Liver (tissue), 9 donors: ENCODE data around the gene THBS2. TPM values are rescaled to one million over a fixed set of nuclear protein-coding genes. Genes with fewer than 3 reads are reported as not detected.

ENCODE experiments used
- DNase-seq: peaks from one replicate; pipeline ENCODE4 v3.0.0-alpha.2; 2017; ENCODE audit warnings: low spot score
- H3K27ac ChIP-seq, 2 donors: one replicate each; pipeline ENCODE4 v1.7.0; 2013; ENCODE audit warnings: inconsistent platforms in 2 of 2, low read length in 2 of 2, control low read depth in 1 of 2, low read depth in 1 of 2, mild to moderate bottlenecking in 1 of 2
- H3K27me3 ChIP-seq, 4 donors: one replicate each; pipeline versions ENCODE4 v1.6.1 to v1.7.0; 2013; ENCODE audit warnings: low read length in 3 of 4, inconsistent platforms in 1 of 4, mild to moderate bottlenecking in 1 of 4, moderate library complexity in 1 of 4; ENCODE audit not compliant: control insufficient read depth in 4 of 4, insufficient read depth in 4 of 4
- H3K36me3 ChIP-seq, 4 donors: one replicate each; pipeline versions ENCODE4 v1.6.1 to v1.7.0; 2013; ENCODE audit warnings: low read length in 3 of 4, mild to moderate bottlenecking in 3 of 4, low read depth in 1 of 4, moderate library complexity in 1 of 4; ENCODE audit not compliant: control insufficient read depth in 4 of 4, insufficient read depth in 3 of 4
- H3K4me1 ChIP-seq, 4 donors: one replicate each; pipeline versions ENCODE4 v1.6.1 to v1.7.0; 2013; ENCODE audit warnings: low read length in 3 of 4, mild to moderate bottlenecking in 3 of 4, moderate library complexity in 1 of 4; ENCODE audit not compliant: control insufficient read depth in 4 of 4, insufficient read depth in 4 of 4
- H3K4me3 ChIP-seq, 3 donors: one replicate each; pipeline versions ENCODE4 v1.6.1 to v1.7.0; 2013; ENCODE audit warnings: low read length in 3 of 3, control low read depth in 1 of 3, low read depth in 1 of 3, mild to moderate bottlenecking in 1 of 3
- H3K9ac ChIP-seq, 2 donors: one replicate each; pipeline ENCODE4 v1.7.0; 2013; ENCODE audit warnings: low read length in 2 of 2, mild to moderate bottlenecking in 2 of 2, moderate library complexity in 2 of 2, control low read depth in 1 of 2, low read depth in 1 of 2
- H3K9me3 ChIP-seq, 4 donors: one replicate each; pipeline versions ENCODE4 v1.6.1 to v1.7.0; 2013; ENCODE audit warnings: low read length in 3 of 4; ENCODE audit not compliant: control insufficient read depth in 4 of 4
- EGR1 ChIP-seq, 2 donors: IDR thresholded peaks; 2 replicates each; pipeline ENCODE4 v1.6.1; 2016 to 2018; ENCODE audit warnings: antibody characterized with exemption in 2 of 2, low read depth in 2 of 2
- FOXA1 ChIP-seq: IDR thresholded peaks from 2 replicates; pipeline ENCODE4 v1.6.1; 2016; ENCODE audit warnings: antibody characterized with exemption
- FOXA2 ChIP-seq: IDR thresholded peaks from 2 replicates; pipeline ENCODE4 v1.6.1; 2016; ENCODE audit warnings: antibody characterized with exemption
- GABPA ChIP-seq, 2 donors: IDR thresholded peaks in 1 of 2; conservative IDR thresholded peaks in 1 of 2; 2 replicates each; pipeline ENCODE4 v1.6.1; 2016; ENCODE audit warnings: antibody characterized with exemption in 2 of 2, mild to moderate bottlenecking in 1 of 2, moderate library complexity in 1 of 2
- HNF4A ChIP-seq, 2 donors: conservative IDR thresholded peaks; 2 replicates each; pipeline ENCODE4 v1.6.1; 2016; ENCODE audit warnings: antibody characterized with exemption in 2 of 2, mild to moderate bottlenecking in 2 of 2
- HNF4G ChIP-seq: IDR thresholded peaks from 2 replicates; pipeline ENCODE4 v1.6.1; 2016; ENCODE audit warnings: antibody characterized with exemption
- JUND ChIP-seq, 2 donors: IDR thresholded peaks; 2 replicates each; pipeline ENCODE4 v1.6.1; 2016; ENCODE audit warnings: antibody characterized with exemption in 2 of 2
- NR2F2 ChIP-seq: IDR thresholded peaks from 2 replicates; pipeline ENCODE4 v1.6.1; 2016; ENCODE audit warnings: antibody characterized with exemption
- RAD21 ChIP-seq, 2 donors: IDR thresholded peaks; 2 replicates each; pipeline ENCODE4 v1.6.1; 2016; ENCODE audit warnings: antibody characterized with exemption in 2 of 2, mild to moderate bottlenecking in 2 of 2
- RXRA ChIP-seq, 2 donors: IDR thresholded peaks; 2 replicates each; pipeline ENCODE4 v1.6.1; 2017 to 2018; ENCODE audit warnings: antibody characterized with exemption in 2 of 2, mild to moderate bottlenecking in 1 of 2
- SP1 ChIP-seq: IDR thresholded peaks from 2 replicates; pipeline ENCODE4 v1.6.1; 2018; ENCODE audit warnings: antibody characterized with exemption, mild to moderate bottlenecking
- TAF1 ChIP-seq: conservative IDR thresholded peaks from 2 replicates; pipeline ENCODE4 v1.6.1; 2016; ENCODE audit warnings: antibody characterized with exemption, mild to moderate bottlenecking
- YY1 ChIP-seq: IDR thresholded peaks from 2 replicates; pipeline ENCODE4 v1.6.1; 2016; ENCODE audit warnings: antibody characterized with exemption, mild to moderate bottlenecking
- WGBS: extraction: QIAGEN DNeasy Blood & Tissue Kit; methylation state at CpG from one replicate; pipeline ENCODE4 v1.1.7; 2013; 5-methylcytosine and 5-hydroxymethylcytosine counted together
- polyA plus RNA-seq, 2 donors: library from polyadenylated mRNA; stranded (reverse) in 1 of 2; unstranded in 1 of 2; fragments of 200-250 nt in 1 of 2; fragments of >200 nt in 1 of 2; fragmentation: Nextera tagmentation in 1 of 2; extraction: Ambion mirVana in 1 of 2; gene quantifications; one replicate each; pipeline versions ENCODE4 v1.2.1 to v1.2.3, GENCODE V29; 2013 to 2015
- total RNA-seq, 2 donors: library from RNA; depleted of rRNA; stranded (reverse); fragments of >200 nt; gene quantifications; one replicate each; pipeline ENCODE4 v1.2.3, GENCODE V29; 2014
- TF ChIP-seq, protein P1 (sequence below): IDR thresholded peaks from 2 replicates; pipeline ENCODE4 v1.6.1; 2016; ENCODE audit warnings: antibody characterized with exemption
- TF ChIP-seq, protein P2 (sequence below): IDR thresholded peaks from 2 replicates; pipeline ENCODE4 v1.6.1; 2016; ENCODE audit warnings: antibody characterized with exemption
- TF ChIP-seq, protein P3 (sequence below): IDR thresholded peaks from 2 replicates; pipeline ENCODE4 v1.6.1; 2016; ENCODE audit warnings: antibody characterized with exemption, mild to moderate bottlenecking
- TF ChIP-seq, protein P4 (sequence below): IDR thresholded peaks from 2 replicates; pipeline ENCODE4 v1.6.1; 2016; ENCODE audit warnings: antibody characterized with exemption
- TF ChIP-seq, protein P5 (sequence below): fragments of 150-350 bp; IDR thresholded peaks from 2 replicates; pipeline ENCODE4 v1.5.1; 2017; ENCODE audit warnings: improper control_type of control experiment, low read depth, low read length; ENCODE audit not compliant: missing input control
- donor health status: healthy.
- donor health status: healthy.
- donor health status: healthy.
- donor health status: healthy.
- donor health status: healthy.

The THBS2 gene
- total and polyA plus RNA-seq, 4 donors: 0.35 to 7.6 (median 6.2) TPM

DNA sequence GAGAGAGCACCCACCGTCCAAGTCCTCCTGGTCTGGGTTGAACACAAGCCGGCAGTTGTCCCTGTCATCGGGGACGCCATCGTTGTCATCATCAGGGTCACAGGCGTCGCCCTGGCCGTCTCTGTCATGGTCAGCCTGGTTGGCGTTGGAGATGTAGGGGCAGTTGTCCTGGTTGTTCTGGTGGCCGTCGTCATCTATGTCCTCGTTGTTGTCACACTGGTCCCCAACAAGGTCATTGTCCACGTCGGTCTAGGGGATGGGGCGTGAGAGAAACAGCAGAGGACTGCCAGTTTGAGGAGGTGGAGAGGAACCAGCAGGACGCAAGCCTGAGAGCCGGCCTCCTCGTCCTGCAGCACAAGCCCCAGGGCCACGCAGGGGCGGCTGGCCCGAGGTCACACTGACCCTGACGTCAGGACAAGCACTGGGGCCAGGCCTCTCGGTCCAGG lies 28.5 kb downstream of the THBS2 start:
- H3K9ac ChIP-seq: no peak overlapping the region
- H3K4me1 ChIP-seq: no peaks in the 10 kb centered on the region
- WGBS: 88% methylated on average over 23 of the region's 23 CpGs
- H3K9me3 ChIP-seq: no peaks in the 10 kb centered on the region
- H3K4me3 ChIP-seq: no peak overlapping the region
- no peak overlapping the region for H3K27ac ChIP-seq
- no peaks in the 10 kb centered on the region for H3K36me3 ChIP-seq
- H3K27me3 ChIP-seq: no peaks in the 10 kb centered on the region
- TF ChIP-seq YY1: no peak
- no peak for TF ChIP-seq FOXA2
- no peak for TF ChIP-seq HNF4G
- TF ChIP-seq FOXA1: no peak
- TF ChIP-seq NR2F2: no peak
- no peak for TF ChIP-seq TAF1
- no peak for TF ChIP-seq JUND (IDR thresholded peaks at IDR 0.05)
- TF ChIP-seq, protein P1, sequence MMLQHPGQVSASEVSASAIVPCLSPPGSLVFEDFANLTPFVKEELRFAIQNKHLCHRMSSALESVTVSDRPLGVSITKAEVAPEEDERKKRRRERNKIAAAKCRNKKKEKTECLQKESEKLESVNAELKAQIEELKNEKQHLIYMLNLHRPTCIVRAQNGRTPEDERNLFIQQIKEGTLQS: no peak
- TF ChIP-seq, protein P2, sequence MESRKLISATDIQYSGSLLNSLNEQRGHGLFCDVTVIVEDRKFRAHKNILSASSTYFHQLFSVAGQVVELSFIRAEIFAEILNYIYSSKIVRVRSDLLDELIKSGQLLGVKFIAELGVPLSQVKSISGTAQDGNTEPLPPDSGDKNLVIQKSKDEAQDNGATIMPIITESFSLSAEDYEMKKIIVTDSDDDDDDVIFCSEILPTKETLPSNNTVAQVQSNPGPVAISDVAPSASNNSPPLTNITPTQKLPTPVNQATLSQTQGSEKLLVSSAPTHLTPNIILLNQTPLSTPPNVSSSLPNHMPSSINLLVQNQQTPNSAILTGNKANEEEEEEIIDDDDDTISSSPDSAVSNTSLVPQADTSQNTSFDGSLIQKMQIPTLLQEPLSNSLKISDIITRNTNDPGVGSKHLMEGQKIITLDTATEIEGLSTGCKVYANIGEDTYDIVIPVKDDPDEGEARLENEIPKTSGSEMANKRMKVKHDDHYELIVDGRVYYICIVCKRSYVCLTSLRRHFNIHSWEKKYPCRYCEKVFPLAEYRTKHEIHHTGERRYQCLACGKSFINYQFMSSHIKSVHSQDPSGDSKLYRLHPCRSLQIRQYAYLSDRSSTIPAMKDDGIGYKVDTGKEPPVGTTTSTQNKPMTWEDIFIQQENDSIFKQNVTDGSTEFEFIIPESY: no peak
- TF ChIP-seq, protein P3, sequence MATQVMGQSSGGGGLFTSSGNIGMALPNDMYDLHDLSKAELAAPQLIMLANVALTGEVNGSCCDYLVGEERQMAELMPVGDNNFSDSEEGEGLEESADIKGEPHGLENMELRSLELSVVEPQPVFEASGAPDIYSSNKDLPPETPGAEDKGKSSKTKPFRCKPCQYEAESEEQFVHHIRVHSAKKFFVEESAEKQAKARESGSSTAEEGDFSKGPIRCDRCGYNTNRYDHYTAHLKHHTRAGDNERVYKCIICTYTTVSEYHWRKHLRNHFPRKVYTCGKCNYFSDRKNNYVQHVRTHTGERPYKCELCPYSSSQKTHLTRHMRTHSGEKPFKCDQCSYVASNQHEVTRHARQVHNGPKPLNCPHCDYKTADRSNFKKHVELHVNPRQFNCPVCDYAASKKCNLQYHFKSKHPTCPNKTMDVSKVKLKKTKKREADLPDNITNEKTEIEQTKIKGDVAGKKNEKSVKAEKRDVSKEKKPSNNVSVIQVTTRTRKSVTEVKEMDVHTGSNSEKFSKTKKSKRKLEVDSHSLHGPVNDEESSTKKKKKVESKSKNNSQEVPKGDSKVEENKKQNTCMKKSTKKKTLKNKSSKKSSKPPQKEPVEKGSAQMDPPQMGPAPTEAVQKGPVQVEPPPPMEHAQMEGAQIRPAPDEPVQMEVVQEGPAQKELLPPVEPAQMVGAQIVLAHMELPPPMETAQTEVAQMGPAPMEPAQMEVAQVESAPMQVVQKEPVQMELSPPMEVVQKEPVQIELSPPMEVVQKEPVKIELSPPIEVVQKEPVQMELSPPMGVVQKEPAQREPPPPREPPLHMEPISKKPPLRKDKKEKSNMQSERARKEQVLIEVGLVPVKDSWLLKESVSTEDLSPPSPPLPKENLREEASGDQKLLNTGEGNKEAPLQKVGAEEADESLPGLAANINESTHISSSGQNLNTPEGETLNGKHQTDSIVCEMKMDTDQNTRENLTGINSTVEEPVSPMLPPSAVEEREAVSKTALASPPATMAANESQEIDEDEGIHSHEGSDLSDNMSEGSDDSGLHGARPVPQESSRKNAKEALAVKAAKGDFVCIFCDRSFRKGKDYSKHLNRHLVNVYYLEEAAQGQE: no peak
- no peak for TF ChIP-seq HNF4A (conservative IDR thresholded peaks at IDR 0.05)
- TF ChIP-seq GABPA (IDR thresholded peaks at IDR 0.05 in 1 of 2, conservative IDR thresholded peaks at IDR 0.05 in 1 of 2): no peak
- no peak for TF ChIP-seq SP1
- DNase-seq: peak; percentile 21

DNA sequence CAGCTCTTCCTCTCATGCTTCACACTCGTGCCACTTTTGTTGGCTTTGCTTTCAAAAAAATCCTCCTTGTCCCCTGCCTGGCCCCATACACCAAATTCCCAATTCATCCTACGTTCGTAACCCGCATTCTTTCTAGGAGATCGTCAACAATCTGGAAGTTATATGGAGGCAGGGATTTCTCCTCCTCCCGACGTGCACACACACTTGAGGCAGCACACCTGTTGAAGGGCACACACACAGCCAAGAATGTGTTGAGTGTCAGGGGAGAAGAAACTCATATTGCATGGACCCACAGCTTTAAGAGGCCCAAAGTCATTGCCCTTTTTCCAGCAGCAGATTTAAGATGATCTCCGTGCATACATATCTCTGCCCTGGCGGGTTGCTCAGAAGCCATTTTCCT lies 28.9 kb downstream of the THBS2 start:
- no peaks in the 10 kb centered on the region for H3K36me3 ChIP-seq
- TF ChIP-seq RAD21 (IDR thresholded peaks at IDR 0.05): no peak
- no peak for TF ChIP-seq FOXA1
- TF ChIP-seq GABPA (IDR thresholded peaks at IDR 0.05 in 1 of 2, conservative IDR thresholded peaks at IDR 0.05 in 1 of 2): no peak
- TF ChIP-seq, protein P4, sequence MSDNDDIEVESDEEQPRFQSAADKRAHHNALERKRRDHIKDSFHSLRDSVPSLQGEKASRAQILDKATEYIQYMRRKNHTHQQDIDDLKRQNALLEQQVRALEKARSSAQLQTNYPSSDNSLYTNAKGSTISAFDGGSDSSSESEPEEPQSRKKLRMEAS: no peak
- no peak for TF ChIP-seq EGR1 (IDR thresholded peaks at IDR 0.05; ENCODE audit: low read depth in 2 of 2)
- TF ChIP-seq FOXA2: no peak
- no peak for TF ChIP-seq HNF4G
- TF ChIP-seq JUND (IDR thresholded peaks at IDR 0.05): no peak
- no peak for TF ChIP-seq HNF4A (conservative IDR thresholded peaks at IDR 0.05)
- TF ChIP-seq, protein P3: no peak
- TF ChIP-seq, protein P5, sequence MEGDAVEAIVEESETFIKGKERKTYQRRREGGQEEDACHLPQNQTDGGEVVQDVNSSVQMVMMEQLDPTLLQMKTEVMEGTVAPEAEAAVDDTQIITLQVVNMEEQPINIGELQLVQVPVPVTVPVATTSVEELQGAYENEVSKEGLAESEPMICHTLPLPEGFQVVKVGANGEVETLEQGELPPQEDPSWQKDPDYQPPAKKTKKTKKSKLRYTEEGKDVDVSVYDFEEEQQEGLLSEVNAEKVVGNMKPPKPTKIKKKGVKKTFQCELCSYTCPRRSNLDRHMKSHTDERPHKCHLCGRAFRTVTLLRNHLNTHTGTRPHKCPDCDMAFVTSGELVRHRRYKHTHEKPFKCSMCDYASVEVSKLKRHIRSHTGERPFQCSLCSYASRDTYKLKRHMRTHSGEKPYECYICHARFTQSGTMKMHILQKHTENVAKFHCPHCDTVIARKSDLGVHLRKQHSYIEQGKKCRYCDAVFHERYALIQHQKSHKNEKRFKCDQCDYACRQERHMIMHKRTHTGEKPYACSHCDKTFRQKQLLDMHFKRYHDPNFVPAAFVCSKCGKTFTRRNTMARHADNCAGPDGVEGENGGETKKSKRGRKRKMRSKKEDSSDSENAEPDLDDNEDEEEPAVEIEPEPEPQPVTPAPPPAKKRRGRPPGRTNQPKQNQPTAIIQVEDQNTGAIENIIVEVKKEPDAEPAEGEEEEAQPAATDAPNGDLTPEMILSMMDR: no peak
- TF ChIP-seq NR2F2: no peak
- TF ChIP-seq RXRA (IDR thresholded peaks at IDR 0.05): no peak
- TF ChIP-seq YY1: no peak
- TF ChIP-seq SP1: no peak
- TF ChIP-seq TAF1: no peak
- TF ChIP-seq, protein P1: no peak
- 85% methylated on average over 9 of the region's 9 CpGs for WGBS
- no peaks in the 10 kb centered on the region for H3K9me3 ChIP-seq
- DNase-seq: no peak
- H3K27ac ChIP-seq: peak overlapping the region in 1 of 2 donors; percentile 7
- no peaks in the 10 kb centered on the region for H3K27me3 ChIP-seq
- no peaks in the 10 kb centered on the region for H3K4me1 ChIP-seq
- H3K4me3 ChIP-seq: no peak overlapping the region
- no peak overlapping the region for H3K9ac ChIP-seq
